HL-60/S4 (cell line): ENCODE results near the gene IST1.
"Not testable (repeated sequence)": the region's sequence is repeated elsewhere in the genome, so short reads cannot be mapped to it uniquely, and the experiment has no call there.

Experiments used
- in situ Hi-C: fragments of 300-500 bp; cut with MboI; formaldehyde crosslinking; loops from 2 replicates; pipeline ENCODE4 v1.14.3; 2022; ENCODE audit warnings: low sequenced_read_pairs

Gene IST1

DNA sequence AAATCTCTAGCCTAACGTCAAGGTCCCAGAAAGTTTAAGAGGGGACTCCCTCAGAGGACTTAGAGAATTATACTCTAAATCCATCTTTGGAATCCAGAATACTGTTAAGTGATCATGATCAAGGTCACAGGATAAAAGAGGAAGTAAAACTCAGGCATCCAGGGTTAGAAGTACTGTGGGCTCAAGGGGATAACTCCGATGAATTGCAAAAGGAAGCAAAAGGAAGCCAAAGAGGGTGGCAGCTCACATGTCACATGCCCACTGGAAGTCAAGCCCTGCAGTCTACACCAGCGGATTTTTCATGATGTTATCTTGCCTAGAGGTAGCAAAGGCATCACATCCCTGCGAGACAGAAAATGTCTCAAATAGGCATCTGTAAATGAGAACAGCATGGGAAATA lies 15.2 kb upstream of the IST1 start:
- in situ Hi-C loops: no loop called here

DNA sequence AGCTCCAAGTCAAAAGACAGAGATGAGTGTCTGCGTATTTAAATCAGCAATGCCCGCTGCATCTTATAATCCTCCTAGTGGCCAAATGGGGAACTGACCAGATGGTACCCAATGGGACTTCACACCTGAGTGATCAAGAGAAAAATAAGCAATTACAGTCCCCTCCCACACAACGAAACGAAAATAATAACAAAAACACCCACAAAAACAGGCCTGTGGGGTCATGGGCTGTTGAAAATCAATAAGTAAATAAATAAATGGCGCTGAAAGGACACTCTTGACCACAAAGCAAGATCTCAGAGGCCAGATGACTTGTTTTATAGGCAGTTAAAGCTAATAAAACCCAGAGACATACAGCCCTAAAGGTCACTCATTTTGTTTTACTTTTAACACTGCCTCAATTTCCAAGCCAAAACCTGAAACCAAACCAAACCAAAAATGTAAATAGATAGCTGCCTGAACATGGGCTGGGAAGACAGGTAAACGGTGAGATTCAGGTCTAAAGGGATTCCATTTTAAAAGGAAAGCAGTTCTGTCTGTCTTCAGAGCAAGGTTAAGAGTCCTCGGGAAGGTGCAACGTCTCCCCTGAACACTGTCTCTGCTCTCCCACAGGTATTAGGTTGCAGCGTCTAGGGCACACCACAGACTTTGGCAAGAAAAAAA lies 12.7 kb upstream of the IST1 start:
- in situ Hi-C loops: no loop called here

DNA sequence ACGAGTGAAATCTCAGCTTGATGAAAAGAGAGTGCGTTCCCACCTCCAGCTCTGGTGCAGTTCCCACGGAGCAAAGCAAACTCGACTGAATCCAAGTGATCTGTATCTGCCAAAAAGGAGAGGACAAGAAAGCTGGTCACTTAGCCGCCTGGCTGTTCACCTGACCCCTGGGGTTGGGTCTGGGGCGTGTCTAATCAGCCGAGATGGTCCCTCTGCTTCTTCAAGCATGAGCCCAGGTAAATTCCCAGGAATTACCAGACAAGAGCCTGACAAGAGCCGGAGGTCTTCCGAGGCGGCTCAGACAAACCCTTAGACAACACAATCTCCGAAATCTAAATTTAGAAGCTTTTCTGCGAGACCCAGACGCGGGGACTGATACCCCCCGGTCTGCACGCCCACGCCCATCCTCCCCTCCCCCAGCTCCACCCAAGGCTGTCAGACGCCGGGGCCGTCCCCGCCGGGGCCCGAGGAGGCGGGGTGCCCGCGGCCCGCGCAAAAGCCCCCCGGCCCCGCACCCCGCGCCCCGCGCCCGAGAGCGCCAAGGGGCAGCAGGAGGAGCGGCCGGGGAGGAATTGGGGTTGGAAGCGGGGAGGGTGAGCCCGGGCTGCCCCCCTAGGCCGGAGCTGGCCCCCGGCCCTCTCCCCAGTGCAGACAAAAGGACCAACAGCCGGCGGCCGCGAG lies 12.0 kb upstream of the IST1 start:
- in situ Hi-C loops: no loop called here

DNA sequence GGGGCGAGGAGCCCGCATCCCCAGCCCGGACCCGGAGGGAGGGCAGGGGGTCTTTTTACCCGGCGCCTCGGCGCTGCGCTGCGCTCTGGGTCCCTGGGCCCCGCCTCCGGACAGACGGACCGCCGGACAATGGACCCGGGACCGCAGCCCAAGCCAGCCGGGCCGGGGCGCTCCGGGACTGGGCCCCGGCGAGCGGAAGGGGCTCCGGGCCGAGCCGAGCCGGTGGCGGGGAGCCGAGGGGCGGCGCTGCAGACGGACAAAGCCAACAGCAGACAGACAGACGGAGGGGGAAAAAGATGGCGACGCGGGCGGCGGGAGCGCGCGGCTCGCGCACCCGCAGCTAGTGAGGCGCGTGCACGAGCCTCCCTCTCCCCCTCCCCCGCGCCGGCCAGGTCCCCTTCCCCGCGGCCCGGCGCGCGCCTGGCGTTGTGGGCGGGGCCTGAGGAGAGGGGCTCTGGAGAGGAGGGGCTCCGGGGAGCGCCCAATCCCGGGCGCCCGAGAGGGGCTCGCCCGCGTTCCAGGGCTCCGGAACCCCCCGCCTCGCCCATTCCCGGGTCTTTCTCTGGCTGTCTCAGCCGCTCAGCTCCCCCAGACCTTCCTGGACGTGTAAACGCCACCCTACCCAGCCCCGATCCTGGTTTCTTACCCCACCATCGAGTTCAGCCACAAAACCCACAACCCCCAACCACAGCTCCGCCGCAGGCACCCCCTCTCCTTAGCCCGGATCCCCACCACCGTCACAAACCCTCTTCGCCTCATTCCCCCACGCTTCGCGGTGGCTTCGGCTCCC lies 11.3 kb upstream of the IST1 start, which contains the start of gene ZNF821:
ZNF821 (minus strand) TSS at position 334 of the 790 bp plus-strand sequence. CDS start 4,236 bp downstream, outside the sequence.
- in situ Hi-C loops: no loop called here

GRCh38 chr16:71885261-71885650 lies 10.1 kb upstream of the IST1 start:
- in situ Hi-C loops: no loop called here

DNA sequence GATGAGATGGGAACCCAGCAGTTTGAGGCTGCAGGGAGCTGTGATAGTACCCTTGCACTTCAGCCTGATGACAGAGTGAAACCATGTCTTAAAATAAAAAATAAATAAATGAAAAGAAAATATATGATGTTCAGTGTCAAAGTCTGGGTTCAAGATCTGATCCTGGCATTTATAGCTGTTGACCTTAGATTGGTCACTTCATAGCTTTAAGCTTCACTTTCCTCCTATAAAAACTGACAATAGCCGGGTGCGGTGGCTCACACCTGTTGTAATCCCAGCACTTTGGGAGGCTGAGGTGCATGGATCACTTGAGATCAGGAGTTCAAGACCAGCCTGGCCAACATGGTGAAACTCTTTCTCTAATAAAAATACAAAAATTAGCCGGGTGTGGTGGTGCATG lies 6.2 kb upstream of the IST1 start:
- in situ Hi-C loops: no loop called here

DNA sequence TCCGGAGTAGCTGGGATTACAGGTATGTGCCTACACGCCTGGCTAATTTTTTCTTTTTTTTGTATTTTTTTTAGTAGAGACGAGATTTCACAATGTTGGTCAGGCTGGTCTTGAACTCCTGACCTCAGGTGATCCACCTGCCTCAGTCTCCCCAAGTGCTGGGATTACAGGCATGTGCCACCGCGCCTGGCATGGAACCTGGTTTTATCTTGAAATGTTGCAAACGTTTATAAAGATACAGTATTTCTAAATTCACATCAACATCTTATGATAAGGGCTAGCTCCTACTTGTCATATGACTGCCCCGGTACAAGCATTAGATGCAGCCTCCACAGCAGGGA lies 1.5 kb upstream of the IST1 start:
- in situ Hi-C loops: no loop called here

DNA sequence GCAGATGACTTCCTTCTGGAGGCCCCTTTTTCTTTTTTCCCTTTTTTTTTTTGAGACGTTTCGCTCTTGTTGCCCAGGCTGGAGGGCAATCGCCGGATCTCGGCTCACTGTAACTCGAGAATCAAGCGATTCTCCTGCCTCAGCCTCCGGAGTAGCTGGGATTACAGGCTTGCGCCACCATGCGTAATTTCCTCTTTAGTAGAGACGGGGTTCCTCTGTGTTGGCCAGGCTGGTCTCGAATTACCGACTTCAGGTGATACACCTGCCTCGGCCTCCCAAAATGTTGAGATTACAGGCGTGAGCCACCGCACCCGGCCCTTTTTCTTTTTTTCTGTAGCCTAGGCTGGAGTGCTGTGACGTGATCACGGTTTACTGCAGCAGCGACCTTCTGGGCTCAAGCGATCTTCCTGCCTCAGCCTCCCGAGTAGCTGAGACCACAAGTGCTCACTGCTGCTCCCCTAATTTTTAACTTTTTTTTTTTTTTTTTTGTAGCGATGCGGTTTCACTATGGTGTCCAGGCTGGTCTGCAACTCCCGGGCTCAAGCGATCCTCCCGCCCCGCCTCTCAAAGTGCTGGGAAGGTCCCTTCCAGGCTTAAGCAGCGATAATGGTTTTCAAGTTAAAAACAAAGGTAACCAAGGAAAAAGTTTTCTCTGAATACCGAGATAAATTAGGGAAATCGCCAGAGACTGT lies 956 bp upstream of the IST1 start:
- in situ Hi-C loops: no loop called here

- in situ Hi-C loops: no loop called here
These were observed 491 bp downstream of the IST1 start for GRCh38 chr16:71895679-71896365.

DNA sequence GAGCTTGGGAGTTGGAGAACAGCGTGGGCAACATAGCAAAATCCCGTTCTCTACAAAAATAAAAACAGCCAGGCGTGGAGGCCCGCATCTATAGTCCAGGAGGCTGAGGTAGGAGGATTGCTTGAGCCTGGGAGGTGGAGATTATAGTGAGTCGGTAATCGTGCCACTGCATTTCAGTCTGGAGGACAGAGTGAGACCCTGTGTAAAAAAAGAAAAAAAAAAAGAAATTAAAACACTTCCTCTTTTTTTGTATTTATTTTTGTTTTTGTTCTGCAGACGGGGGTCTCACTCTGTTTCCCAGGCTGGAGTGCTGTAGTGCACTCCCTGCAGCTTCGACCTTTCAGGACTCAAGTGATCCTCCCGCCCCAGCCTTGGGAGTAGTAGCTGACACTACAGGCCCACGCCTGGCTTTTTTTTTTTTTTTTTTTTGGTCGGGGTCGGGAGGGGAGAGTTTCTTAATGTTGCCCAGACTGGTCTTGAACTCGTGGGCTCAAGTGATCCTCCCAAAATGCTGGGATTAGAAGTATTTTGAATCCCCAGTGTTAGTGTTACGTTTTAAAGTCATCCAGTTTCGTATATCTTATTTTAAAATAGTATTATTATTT lies 1.5 kb downstream of the IST1 start:
- in situ Hi-C loops: no loop called here

DNA sequence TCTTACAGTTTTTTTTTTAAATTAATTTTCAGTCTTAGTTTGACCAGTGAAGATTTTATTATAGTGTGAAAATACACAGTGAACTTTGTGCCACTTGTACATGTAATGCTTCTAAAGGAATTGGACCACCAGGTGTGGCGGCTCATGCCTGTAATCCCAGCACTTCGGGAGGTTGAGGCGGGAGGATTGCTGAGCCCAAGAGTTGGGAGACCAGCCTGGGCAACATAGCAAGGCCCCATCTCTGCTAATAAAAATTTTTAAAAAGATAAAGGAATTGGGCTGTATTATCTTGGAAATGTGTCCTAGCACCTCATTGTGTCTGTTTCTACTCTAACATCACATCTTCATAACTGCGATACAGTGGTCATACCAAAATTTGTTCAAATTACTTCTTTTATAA lies 3.8 kb downstream of the IST1 start:
- in situ Hi-C loops: no loop called here

- in situ Hi-C loops: no loop called here
These were observed 7.5 kb downstream of the IST1 start for GRCh38 chr16:71902656-71903365.

GRCh38 chr16:71903608-71904007 lies 8.3 kb downstream of the IST1 start:
- in situ Hi-C loops: no loop called here

DNA sequence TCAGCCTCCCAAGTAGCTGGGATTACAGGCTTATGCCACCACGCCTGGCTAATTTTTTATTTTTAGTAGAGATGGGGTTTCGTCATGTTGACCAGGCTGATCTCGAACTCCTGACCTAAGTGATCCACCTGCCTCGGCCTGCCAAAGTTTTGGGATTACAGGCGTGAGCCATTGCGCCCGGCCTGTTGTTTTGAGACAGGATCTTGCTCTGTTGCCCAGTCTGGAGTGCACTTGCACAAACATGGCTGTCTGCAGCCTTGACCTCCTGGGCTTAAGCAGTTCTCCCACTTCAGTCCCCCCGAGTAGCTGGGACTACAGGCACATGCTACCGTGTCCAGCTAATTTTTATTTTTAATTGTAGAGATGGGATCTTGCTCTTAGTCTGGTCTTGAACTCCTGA lies 8.9 kb downstream of the IST1 start:
- in situ Hi-C loops: no loop called here

DNA sequence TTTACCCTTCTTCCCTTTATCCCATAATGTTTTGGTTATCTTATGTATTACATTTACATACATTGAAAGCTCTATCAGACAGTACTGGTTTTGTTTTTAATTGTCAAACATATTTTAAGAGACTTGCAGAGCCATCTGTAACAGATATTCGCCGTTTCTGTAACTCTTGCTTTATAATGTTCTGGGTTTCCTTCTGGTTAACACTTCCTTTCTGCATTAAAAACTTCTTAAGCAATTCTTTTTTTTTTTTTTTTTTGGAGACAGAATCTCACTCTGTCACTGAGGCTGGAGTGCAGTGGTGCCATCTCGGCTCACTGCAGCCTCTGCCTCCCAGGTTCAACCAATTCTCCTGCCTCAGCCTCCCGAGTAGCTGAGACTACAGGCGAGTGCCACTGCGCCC lies 10.4 kb downstream of the IST1 start:
- in situ Hi-C loops: not testable (repeated sequence)

GRCh38 chr16:71911121-71911520 lies 15.8 kb downstream of the IST1 start:
- in situ Hi-C loops: no loop called here

- in situ Hi-C loops: no loop called here
These were observed 17.4 kb downstream of the IST1 start for GRCh38 chr16:71912534-71913275.

DNA sequence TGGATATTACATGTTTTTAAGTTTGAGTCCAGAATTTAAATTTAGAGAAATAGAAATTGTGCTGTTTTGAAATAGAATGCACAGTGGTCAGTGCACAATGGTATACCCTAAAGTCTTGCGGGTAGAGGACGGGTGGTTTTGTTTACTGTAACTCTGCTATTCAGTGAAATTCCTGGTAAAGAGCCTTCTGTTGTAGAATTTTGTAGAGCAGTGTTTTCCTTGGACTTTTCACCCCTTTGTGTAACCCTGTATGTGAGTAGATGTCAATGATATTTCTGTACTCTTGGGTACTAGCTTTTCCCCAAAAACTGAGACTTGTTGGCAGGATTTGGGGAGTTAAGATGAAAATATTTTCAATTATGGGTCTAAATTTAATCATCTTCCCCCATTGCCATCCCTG lies 19.5 kb downstream of the IST1 start:
- in situ Hi-C loops: no loop called here

GRCh38 chr16:71915350-71915749 lies 20.0 kb downstream of the IST1 start:
- in situ Hi-C loops: no loop called here
